Endothelial cell of umbilical vein (primary cell): ENCODE results near the gene PRDM16.

Experiments
- EZH2 ChIP-seq: IDR thresholded peaks from 2 replicates; pipeline ENCODE4 v1.6.1; 2012; ENCODE audit warnings: borderline replicate concordance, low read depth, mild to moderate bottlenecking, moderate library complexity, low read length, inconsistent platforms; ENCODE audit not compliant: severe bottlenecking
- FOS ChIP-seq: IDR thresholded peaks from 2 replicates; pipeline ENCODE4 v1.6.1; 2011; ENCODE audit warnings: mild to moderate bottlenecking, low read length, moderate library complexity, borderline replicate concordance; ENCODE audit not compliant: insufficient read depth
- GATA2 ChIP-seq: IDR thresholded peaks from 2 replicates; pipeline ENCODE4 v1.7.0; 2011; ENCODE audit warnings: low read depth, mild to moderate bottlenecking, moderate library complexity, mixed read lengths, low read length; ENCODE audit not compliant: insufficient read length, insufficient read depth
- JUN ChIP-seq: IDR thresholded peaks from 2 replicates; pipeline ENCODE4 v1.6.1; 2011; ENCODE audit warnings: borderline replicate concordance, low read depth; ENCODE audit not compliant: insufficient read length, insufficient read depth
- MYC ChIP-seq: IDR thresholded peaks from one replicate; pipeline ENCODE4 v1.6.1; 2011; ENCODE audit warnings: mild to moderate bottlenecking, low read depth, low read length
- POLR2A ChIP-seq: IDR thresholded peaks from 2 replicates; pipeline ENCODE4 v1.6.1; 2012; ENCODE audit warnings: low read depth, mild to moderate bottlenecking, control low read depth, low read length
- POLR2AphosphoS5 ChIP-seq: IDR thresholded peaks from 2 replicates; pipeline ENCODE4 v1.6.1; 2012; ENCODE audit warnings: low read depth, mild to moderate bottlenecking, control low read depth, low read length, moderate library complexity; ENCODE audit not compliant: insufficient read depth
- TF ChIP-seq, protein P1 (sequence below), 2 donors: IDR thresholded peaks; 1 replicate in 1 of 2; 2 replicates in 1 of 2; pipeline ENCODE4 v1.5.1; 2011; ENCODE audit warnings: low read length in 2 of 2, mild to moderate bottlenecking in 2 of 2, moderate library complexity in 2 of 2, control low read depth in 1 of 2, inconsistent platforms in 1 of 2, low read depth in 1 of 2; ENCODE audit not compliant: insufficient read depth in 1 of 2; ENCODE audit errors: extremely low read depth in 1 of 2
- TF ChIP-seq, protein P2 (sequence below): IDR thresholded peaks from 2 replicates; pipeline ENCODE4 v1.6.1; 2011; ENCODE audit not compliant: insufficient read depth, insufficient read length

DNA sequence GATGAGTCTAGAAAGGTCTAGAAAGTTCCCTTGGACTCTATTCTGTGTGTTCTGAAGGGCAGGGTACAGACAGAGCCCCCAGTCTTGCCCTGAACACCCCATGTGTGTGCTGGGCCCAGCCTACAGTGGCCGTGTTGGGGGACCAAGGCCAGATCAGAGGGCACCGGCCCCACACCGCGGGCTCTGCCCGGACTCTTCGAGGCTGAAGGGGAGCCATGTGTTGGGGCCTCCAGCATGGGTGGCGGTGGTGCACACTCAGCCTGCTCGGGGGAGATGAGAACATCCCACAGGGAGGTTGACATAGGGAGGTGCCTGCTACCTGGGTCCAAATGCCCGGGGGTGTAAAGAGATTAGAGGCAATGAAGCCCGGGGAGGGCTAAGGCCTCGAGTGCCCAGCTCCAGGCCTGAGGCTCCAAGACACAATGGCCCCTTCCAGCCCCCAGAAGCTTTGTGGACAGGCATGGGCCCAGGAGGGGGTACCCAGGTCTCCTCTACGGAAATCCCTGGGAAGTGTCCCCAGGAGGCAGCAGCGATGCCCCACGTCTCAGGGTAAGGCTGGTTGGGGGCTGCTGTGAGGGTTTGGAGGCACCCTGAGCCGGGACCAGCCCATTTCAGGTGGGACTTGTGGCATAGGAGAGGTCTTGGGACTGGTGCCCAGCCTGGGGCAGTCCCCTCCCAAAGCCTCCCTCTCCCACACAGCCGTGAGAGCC is 397.5 kb downstream of the PRDM16 start:
- TF ChIP-seq, protein P1, sequence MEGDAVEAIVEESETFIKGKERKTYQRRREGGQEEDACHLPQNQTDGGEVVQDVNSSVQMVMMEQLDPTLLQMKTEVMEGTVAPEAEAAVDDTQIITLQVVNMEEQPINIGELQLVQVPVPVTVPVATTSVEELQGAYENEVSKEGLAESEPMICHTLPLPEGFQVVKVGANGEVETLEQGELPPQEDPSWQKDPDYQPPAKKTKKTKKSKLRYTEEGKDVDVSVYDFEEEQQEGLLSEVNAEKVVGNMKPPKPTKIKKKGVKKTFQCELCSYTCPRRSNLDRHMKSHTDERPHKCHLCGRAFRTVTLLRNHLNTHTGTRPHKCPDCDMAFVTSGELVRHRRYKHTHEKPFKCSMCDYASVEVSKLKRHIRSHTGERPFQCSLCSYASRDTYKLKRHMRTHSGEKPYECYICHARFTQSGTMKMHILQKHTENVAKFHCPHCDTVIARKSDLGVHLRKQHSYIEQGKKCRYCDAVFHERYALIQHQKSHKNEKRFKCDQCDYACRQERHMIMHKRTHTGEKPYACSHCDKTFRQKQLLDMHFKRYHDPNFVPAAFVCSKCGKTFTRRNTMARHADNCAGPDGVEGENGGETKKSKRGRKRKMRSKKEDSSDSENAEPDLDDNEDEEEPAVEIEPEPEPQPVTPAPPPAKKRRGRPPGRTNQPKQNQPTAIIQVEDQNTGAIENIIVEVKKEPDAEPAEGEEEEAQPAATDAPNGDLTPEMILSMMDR (IDR thresholded peaks at IDR 0.05; ENCODE audit: extremely low read depth in 1 of 2, insufficient read depth in 1 of 2, low read depth in 1 of 2, low read length in 2 of 2) = no peak
- TF ChIP-seq FOS (no peak), POLR2A (no peak), JUN (no peak), POLR2AphosphoS5 (no peak), EZH2 (no peak), GATA2 (no peak), MYC (no peak)
- TF ChIP-seq, protein P2, sequence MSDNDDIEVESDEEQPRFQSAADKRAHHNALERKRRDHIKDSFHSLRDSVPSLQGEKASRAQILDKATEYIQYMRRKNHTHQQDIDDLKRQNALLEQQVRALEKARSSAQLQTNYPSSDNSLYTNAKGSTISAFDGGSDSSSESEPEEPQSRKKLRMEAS = no peak
